NCI-H345 treated with DMSO at 0.1 percent for 48 hours (cell line): ENCODE measurements around the gene OR1I1.
"Not testable (repeated sequence)": the region's sequence is repeated elsewhere in the genome, so short reads cannot be mapped to it uniquely, and the experiment has no call there.

Experiments used
- DNase-seq: peaks from one replicate; lab custom pipeline; 2025; ENCODE audit not compliant: unreplicated experiment; lab: John Stamatoyannopoulos, UW

OR1I1 gene

GRCh38 chr19:15097980-15098379 is 16.0 kb downstream of the OR1I1 start:
- DNase-seq, result not testable (repeated sequence)

DNA sequence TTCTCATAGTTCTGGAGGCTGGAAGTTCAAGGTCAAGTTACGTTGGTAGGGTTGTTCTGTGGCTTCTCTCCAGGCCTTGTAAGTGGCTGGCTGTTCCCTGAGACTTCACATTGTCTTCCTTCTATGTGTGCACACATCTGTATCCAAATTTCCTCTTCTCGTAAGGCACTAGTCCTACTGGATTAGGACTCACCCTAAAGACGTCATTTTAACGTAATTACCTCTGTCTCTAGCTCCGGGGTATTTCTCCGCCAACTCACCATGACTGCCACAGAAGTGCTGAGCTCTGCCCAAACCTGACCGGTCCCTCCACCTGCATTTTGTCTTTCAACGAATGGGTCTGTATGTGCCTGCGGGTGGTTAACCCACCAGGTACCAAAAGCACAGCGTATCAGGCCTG is 16.4 kb downstream of the OR1I1 start:
- DNase-seq, result no peak

- no peak for DNase-seq
Observed at GRCh38 chr19:15099017-15099582, 17.1 kb downstream of the OR1I1 start.

- DNase-seq, result no peak
Observed at GRCh38 chr19:15101479-15102082, 19.6 kb downstream of the OR1I1 start.

- DNase-seq, result no peak
Observed at GRCh38 chr19:15104003-15104402, 22.0 kb downstream of the OR1I1 start.

GRCh38 chr19:15104411-15104810 is 22.4 kb downstream of the OR1I1 start:
- DNase-seq, result no peak

GRCh38 chr19:15105044-15105443 is 23.0 kb downstream of the OR1I1 start:
- no peak for DNase-seq

DNA sequence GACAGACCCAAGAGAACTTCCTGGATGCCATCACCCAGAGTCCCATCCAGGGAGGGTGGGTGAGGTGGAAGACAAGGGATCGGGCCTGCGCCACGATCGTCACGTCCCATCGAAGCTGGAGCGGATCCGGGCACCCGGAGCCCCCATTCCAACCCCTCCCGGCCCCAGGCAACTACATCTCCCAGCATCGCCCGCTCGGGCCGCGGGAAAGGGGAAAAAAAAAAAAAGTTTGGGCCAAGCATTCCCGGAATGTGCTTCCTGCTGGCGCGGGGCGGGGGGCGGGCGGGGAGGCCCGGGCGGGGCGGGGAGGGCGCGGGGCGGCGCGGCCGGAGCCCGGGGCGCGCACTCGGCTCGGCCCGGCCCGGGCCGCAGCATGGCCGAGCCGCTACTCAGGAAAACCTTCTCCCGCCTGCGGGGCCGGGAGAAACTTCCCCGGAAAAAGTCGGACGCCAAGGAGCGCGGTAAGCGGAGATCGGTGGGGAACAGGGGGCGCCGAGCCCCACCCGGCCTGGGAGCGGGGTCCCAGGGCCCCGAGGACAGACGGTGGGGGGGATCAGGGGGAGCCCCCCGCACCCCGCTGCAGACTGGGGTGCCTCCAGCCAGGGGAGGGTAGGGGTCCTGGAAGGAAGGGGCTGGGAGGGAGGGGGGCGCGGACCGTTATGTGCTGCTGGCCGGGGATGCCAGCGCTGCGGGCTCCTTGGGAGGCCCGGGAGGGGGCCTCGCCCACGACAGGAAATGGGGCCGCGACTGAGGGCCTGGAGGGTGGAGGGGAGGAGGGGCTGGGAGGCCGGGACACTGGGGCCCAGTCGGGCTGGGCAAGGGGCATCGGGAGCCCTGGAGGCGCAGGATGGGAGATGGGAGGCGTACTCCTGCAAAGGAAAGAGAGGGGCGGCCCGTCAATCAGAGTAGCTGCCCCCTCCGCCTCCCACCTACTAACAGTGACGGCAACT is 25.3 kb downstream of the OR1I1 start, which contains the start of gene SYDE1:
SYDE1 (plus strand) TSS at position 341 of the 950 bp plus-strand sequence; CDS start at position 374, 33 bp downstream.
- DNase-seq, result no peak

DNA sequence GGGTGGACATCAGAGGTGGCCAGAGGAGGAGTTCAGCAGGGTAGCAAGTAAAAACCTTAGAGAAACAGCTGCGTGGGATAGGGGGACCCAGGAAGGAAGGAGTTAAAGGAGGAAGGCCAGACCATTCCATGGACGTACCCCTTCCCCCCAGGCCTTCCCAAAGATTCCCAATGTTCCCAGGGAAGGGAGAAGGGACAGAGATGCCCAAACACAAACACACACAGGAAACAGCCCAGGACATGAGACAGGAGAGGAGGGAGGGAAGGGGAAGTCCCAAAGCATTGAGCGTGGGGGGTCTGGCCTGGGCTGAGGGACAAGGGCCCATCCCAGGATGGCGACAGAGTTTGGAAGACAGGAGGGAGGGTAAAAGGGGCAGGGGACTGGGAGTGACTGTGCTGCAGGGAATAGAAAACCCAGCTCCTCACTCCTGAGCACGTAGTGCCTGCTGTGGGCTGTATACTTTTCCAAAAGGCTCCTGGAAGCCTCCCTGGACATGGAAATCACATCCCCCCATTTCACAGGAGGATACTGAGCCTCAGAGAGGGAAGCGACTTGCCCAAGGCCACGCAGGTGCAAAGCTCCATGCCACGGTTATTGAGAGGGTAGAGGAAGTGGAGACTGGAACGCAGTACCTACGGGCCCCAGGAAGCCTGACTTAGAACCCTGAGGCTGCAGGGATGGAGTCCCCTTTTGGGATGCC is 26.3 kb downstream of the OR1I1 start:
- no peak for DNase-seq

- DNase-seq, result no peak
Observed at GRCh38 chr19:15108845-15109767, 27.1 kb downstream of the OR1I1 start.

DNA sequence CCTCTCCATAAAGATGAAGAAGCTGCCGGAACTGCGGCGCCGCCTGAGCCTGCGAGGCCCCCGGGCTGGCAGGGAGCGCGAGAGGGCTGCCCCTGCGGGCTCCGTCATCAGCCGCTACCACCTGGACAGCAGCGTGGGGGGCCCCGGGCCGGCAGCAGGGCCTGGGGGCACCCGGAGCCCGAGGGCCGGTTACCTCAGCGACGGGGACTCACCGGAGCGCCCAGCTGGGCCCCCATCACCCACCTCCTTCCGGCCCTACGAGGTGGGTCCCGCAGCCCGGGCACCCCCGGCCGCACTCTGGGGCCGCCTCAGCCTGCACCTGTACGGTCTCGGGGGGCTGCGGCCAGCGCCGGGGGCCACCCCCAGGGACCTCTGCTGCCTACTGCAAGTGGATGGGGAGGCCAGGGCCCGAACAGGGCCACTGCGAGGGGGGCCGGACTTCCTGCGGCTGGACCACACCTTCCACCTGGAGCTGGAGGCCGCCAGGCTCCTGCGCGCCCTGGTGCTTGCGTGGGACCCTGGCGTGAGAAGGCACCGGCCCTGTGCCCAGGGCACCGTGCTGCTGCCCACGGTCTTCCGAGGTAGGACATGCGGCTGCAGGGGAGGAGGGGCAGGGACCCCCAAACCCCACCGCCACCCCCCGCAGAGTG is 27.9 kb downstream of the OR1I1 start:
- no peak for DNase-seq

DNA sequence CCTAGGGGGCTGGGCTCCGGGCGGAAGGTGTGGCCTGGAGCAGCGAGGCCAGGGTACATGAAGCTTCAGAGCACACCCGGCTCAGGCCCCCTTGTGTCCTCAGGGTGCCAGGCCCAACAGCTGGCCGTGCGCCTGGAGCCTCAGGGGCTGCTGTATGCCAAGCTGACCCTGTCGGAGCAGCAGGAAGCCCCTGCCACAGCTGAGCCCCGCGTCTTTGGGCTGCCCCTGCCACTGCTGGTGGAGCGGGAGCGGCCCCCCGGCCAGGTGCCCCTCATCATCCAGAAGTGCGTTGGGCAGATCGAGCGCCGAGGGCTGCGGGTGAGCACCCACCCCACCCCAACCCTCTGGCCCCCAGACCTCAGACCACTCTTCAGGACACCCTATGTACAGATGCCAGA is 28.4 kb downstream of the OR1I1 start:
- no peak for DNase-seq

DNA sequence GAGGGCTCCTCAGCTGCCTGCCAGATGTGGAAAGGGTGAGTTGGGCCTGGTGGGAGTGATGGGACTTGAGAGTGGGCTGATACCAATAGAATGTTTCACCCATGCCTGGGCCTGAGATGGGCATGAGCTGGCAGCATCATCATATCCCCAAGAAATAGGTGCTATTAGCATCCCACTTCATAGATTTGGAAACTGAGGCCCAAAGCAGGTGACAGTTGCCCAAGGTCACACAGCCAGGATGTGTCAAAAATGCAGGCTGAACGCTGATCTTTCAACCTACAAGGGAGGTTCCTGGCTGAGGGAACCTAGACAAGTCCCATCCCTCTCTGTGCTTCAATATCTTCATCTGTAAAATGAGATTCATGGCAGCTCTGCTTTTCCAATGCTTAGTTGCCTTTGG is 29.7 kb downstream of the OR1I1 start:
- no peak for DNase-seq

GRCh38 chr19:15112385-15112784 is 30.4 kb downstream of the OR1I1 start:
- no peak for DNase-seq

DNA sequence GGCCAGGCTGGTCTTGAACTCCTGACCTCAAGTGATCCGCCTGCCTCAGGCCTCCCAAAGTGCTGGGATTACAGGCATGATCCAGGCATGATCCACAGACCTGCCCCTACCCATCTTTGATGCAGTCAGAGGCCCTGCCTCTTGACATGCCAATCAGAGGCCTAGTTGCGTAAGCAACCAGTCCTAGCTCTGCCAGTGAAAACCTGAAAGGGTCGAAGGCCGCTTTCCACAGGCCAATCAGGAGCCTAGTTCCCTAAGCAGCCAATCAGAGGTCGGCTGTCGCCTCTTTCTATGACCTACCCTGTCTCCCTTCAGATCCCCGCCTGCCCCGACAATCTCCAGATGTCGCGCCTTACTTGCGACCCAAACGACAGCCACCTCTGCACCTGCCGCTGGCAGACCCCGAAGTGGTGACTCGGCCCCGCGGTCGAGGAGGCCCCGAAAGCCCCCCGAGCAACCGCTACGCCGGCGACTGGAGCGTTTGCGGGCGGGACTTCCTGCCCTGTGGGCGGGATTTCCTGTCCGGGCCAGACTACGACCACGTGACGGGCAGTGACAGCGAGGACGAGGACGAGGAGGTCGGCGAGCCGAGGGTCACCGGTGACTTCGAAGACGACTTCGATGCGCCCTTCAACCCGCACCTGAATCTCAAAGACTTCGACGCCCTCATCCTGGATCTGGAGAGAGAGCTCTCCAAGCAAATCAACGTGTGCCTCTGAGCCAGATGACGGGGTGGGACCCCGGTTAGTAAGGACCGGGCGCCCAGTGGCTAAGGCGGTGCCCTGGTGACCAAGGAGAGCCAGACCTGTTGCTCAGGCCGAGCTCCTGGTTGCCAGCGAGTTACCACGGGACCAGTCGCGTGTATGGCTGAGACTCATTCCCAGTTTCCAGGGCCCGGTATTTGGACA is 31.5 kb downstream of the OR1I1 start:
- no peak for DNase-seq

- no peak for DNase-seq
Observed at GRCh38 chr19:15114153-15114540, 32.1 kb downstream of the OR1I1 start.

DNA sequence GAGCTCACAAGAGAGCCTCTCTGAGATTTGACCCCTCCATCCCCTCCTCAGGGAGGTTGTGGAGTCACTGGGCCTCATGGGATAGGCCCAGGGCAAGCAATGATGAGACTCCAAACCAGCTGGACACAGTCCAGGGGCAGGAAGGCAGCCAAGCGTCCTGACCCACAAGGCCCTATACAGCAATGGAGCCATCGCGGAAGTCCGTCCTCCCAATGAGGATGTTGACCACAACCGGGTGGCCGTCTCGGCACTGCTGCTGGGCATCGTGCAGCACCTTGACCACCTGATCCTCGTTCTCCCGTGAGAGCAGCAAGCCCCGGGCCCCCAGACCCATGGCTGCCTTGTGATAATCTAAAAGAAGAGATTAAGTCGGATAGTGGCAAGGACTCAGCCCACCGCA is 33.1 kb downstream of the OR1I1 start:
- no peak for DNase-seq

DNA sequence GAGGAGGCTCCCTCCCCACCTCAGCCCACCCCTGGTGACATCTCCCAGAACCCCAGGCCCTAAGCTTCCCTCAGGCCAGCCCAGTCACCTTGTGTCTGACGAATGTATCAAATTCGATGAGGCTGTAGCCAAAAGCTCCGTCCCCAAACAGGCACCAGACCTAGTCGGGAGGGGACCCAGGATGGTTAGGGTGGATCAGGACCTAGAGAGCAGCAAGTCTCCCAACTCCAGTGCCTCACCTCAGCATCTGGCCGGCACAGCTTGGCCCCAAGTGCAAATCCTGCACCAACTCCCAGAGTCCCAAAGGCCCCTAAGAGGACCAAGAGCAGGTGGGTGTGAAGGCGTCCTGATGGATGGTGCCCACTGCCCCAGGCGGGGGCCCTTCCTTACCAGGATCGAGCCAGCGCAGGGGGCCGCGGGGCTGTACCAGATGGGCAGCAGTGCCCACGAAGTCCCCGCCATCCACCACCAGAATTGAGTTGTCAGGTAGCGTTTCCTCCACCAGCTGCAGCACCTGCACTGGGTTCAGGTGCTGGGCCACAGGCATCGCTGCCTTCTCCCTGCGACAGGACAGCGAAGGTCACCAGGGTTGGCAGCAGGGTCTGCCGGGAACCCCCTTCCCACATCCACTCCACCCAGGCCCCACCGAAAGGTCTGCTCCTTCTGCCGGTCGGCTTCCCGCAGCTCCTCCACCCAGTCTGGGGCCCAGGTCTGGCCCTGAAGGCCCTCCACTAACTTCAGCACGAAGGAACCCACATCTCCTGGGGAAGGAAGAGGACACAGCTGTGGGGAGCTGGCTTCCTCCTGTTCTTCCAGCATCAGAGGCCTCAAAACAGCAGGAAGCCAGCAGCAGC is 34.0 kb downstream of the OR1I1 start:
- no peak for DNase-seq
